SKM-1 (cell line): ENCODE measurements around the gene TERB1.

ENCODE experiments used
- DNase-seq: peaks from one replicate; lab custom pipeline; 2025; ENCODE audit not compliant: unreplicated experiment; lab: John Stamatoyannopoulos, UW

The TERB1 gene

GRCh38 chr16:66706506-66706880, 94.9 kb downstream of the TERB1 start:
- DNase-seq: no peak

- no peak for DNase-seq
These were observed 95.4 kb downstream of the TERB1 start for GRCh38 chr16:66705790-66706505.
